Heart left ventricle (tissue), 13 donors: ENCODE data around the gene LRIT3.

Experiments
- CTCF ChIP-seq, 12 donors: fragments of 200-600 bp; sonication (generic) in 4 of 12; IDR thresholded peaks; one replicate each; pipeline versions ENCODE4 v1.5.0 to v1.8.0; 2018 to 2022; ENCODE audit warnings: antibody characterized with exemption in 12 of 12, mild to moderate bottlenecking in 5 of 12
- POLR2A ChIP-seq, 2 donors: fragments of 450-650 bp; IDR thresholded peaks; one replicate each; pipeline ENCODE4 v1.6.1; 2017; ENCODE audit warnings: antibody characterized with exemption in 2 of 2, mild to moderate bottlenecking in 2 of 2, moderate library complexity in 2 of 2
- donor health status: ischemic (EF 13 %, LVEDD 7.1; RV severe dilation, severe dysfunction).
- donor health status: DM: no; HTN: yes; CAD: no.
- donor health status: DM: no; HTN: no; CAD: no.
- donor health status: ischemic (EF 25% LVEDD 6.9; RV normal size, moderate dysfunction).
- donor health status: ischemic (EF 25% LVEDD 5.7; RV mildly dilated, moderate dysfunction).
- donor health status: ischemic (EF 35%, LVEDD 5.7; RV mildly dilated, moderate dysfunction).
- donor health status: nonischemic (EF 11% LVEDD 7.7; RV severe dilation, severe dysfunction).
- donor health status: DM: yes; HTN: yes; CAD: no.
- donor health status: PGD.
- donor health status: ischemic (EF 29% LVEDD 5.4; RV normal size, mild dysfunction).
- donor health status: nonischemic (EF 23%, LVEDD 6.1; RV moderate dilation, normal function).

DNA sequence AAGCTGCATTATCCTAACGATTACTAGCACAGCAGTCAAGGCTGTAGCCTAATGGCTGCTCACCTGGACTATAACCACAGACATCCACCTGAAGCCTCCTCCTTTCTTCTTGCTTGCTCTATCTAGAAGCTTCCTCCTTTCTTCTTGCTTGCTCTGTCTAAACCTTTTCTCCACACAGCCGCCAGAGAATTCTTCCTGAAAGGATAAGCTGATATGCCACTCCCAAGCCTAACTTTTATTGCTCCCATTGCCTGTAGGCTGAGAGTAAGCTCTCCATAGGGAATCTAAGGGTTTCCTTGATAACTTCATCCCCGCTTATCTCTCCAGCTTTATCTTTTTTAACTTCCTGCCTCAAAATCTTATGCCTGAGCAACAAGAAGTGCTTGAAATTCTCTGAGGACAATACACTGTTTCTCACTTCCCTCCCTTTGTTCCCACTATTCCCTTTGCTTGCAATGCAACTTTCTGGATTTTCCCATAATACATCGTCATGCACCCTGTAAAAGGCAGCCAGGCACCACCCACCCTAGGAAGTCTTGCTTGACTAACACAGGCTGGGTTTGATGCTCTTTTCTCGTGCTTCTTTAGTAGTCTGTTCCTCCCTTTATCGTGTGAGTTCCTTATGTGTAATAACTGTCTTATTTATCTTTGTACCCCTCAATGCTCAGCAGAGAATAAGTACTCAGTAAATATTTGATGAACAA, 1.4 kb upstream of the LRIT3 start:
- TF ChIP-seq CTCF (IDR thresholded peaks at IDR 0.05) (no peak), POLR2A (IDR thresholded peaks at IDR 0.05) (no peak)
